ENCODE data around the gene FOXD1. TPM values are rescaled to one million over a fixed set of nuclear protein-coding genes. Genes with fewer than 3 reads are reported as not detected.
A peak's percentile ranks its signal among the peaks of the same experiment; 100 is the strongest.
"Not testable (repeated sequence)": the region's sequence is repeated elsewhere in the genome, so short reads cannot be mapped to it uniquely, and the experiment has no call there.

Gene FOXD1
- total and polyA plus RNA-seq, 7 donors: 0.15 to 0.94 (median 0.32) TPM; not detected in 1

GRCh38 chr5:73469878-73470277, 21.3 kb upstream of the FOXD1 start:
- no peak for TF ChIP-seq CTCF (IDR thresholded peaks at IDR 0.05)
- Histone ChIP-seq H3K4me3 (no peak overlapping the region), H3K27ac (no peak overlapping the region), H3K9me3 (no peaks in the 10 kb centered on the region), H3K4me1 (no peaks in the 10 kb centered on the region), H3K36me3 (ENCODE audit: insufficient read depth in 1 of 2, low read depth in 1 of 2) (no peaks in the 10 kb centered on the region), H3K27me3 (ENCODE audit: insufficient read depth in 3 of 3, low read length in 2 of 3) (peaks cover 0 to 13% (median 0%) of the 10 kb centered on the region in 3 donors)
- DNase-seq (no peak), ATAC-seq (no peak)
- WGBS, 3 donors: 92 to 98% (median 96%) methylated on average over 8 of the region's 8 CpGs
- intact Hi-C loops (cut with DNase I): no loop called here

DNA sequence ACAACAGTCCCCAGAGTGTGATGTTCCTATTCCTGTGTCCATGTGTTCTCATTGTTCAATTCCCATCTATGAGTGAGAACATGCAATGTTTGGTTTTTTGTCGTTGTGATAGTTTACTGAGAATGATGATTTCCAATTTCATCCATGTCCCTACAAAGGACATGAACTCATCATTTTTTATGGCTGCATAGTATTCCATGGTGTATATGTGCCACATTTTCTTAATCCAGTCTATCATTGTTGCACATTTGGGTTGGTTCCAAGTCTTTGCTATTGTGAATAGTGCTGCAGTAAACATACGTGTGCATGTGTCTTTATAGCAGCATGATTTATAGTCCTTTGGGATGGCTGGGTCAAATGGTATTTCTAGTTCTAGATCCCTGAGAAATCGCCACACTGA, 20.1 kb upstream of the FOXD1 start:
- H3K36me3 ChIP-seq (ENCODE audit: insufficient read depth in 1 of 2, low read depth in 1 of 2); DNase-seq; ATAC-seq; H3K27ac ChIP-seq; H3K4me1 ChIP-seq; H3K9me3 ChIP-seq; intact Hi-C loops (cut with DNase I); H3K4me3 ChIP-seq: not testable (repeated sequence)
- 64 to 73% (median 71%) methylated on average over 3 of the region's 3 CpGs for WGBS, 3 donors
- peaks cover 0 to 13% (median 0%) of the 10 kb centered on the region in 3 donors for H3K27me3 ChIP-seq (ENCODE audit: insufficient read depth in 3 of 3, low read length in 2 of 3)

DNA sequence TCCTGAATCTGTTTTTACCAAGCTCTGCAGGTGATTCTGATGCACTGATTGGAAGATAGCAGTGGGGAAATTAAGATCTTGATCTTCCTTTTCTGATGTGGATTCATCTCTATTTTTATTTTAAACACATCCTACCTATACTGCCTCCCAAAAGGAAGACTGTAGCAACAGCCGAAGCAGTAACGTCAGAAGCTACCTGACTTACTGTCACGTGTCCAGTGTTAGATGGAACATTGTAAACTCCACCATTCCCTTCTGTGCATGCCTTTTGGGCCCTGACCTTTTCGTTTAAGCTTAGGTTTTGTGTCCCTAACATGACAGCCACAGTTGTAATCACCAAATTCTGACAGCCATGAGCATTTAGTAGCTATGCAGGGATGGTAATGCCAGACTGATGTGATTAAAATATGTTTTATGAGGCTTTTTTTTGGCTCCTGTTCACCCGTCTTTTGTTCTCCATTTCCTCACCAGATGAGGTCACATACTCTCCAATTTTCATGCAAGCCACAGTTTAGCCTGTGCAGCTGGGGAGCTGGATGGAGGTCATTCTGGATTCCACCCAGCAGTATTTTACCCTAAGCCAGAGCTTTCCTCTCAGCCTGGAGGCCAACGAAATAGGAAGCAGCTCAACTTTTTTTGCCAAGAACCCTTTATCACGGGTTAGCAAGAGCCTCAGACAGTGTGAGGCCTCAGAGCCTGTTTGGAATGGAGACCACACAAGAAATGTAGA, 15.6 kb upstream of the FOXD1 start:
- H3K36me3 ChIP-seq (ENCODE audit: insufficient read depth in 1 of 2, low read depth in 1 of 2): no peaks in the 10 kb centered on the region
- H3K9me3 ChIP-seq: no peaks in the 10 kb centered on the region
- DNase-seq: peak in 1 of 2 donors; percentile 17
- TF ChIP-seq CTCF (IDR thresholded peaks at IDR 0.05): no peak
- intact Hi-C loops (cut with DNase I): no loop called here
- ATAC-seq: peak; percentile 32 to 77 (median 59)
- H3K4me1 ChIP-seq: no peaks in the 10 kb centered on the region
- WGBS, 3 donors: 10 to 12% (median 12%) methylated on average over 7 of the region's 7 CpGs
- peaks cover 0 to 20% (median 2%) of the 10 kb centered on the region in 3 donors for H3K27me3 ChIP-seq (ENCODE audit: insufficient read depth in 3 of 3, low read length in 2 of 3)
- H3K27ac ChIP-seq: no peak overlapping the region
- no peak overlapping the region for H3K4me3 ChIP-seq

- Histone ChIP-seq H3K27me3 (ENCODE audit: insufficient read depth in 3 of 3, low read length in 2 of 3) (peaks cover 0 to 47% (median 3%) of the 10 kb centered on the region in 3 donors), H3K27ac (no peak overlapping the region), H3K36me3 (ENCODE audit: insufficient read depth in 1 of 2, low read depth in 1 of 2) (no peaks in the 10 kb centered on the region), H3K4me1 (no peaks in the 10 kb centered on the region), H3K4me3 (no peak overlapping the region), H3K9me3 (no peaks in the 10 kb centered on the region)
- 79 to 93% (median 86%) methylated on average over 1 of the region's 1 CpG for WGBS, 3 donors
- intact Hi-C loops (cut with DNase I): no loop called here
- DNase-seq: no peak
- TF ChIP-seq CTCF (IDR thresholded peaks at IDR 0.05): no peak
- ATAC-seq: no peak
These were observed 11.6 kb upstream of the FOXD1 start for GRCh38 chr5:73460133-73460532.

GRCh38 chr5:73459366-73459765, 10.8 kb upstream of the FOXD1 start:
- no peak for DNase-seq
- no peak for TF ChIP-seq CTCF (IDR thresholded peaks at IDR 0.05)
- ATAC-seq: no peak
- WGBS, 3 donors: 48 to 84% (median 57%) methylated on average over 1 of the region's 1 CpG
- no peak overlapping the region for H3K4me3 ChIP-seq
- no peaks in the 10 kb centered on the region for H3K4me1 ChIP-seq
- intact Hi-C loops (cut with DNase I): no loop called here
- no peaks in the 10 kb centered on the region for H3K9me3 ChIP-seq
- H3K36me3 ChIP-seq (ENCODE audit: insufficient read depth in 1 of 2, low read depth in 1 of 2): no peaks in the 10 kb centered on the region
- H3K27ac ChIP-seq: no peak overlapping the region
- peaks cover 0 to 48% (median 3%) of the 10 kb centered on the region in 3 donors for H3K27me3 ChIP-seq (ENCODE audit: insufficient read depth in 3 of 3, low read length in 2 of 3)

GRCh38 chr5:73456462-73456861, 7.9 kb upstream of the FOXD1 start:
- H3K9me3 ChIP-seq; H3K4me1 ChIP-seq; DNase-seq; intact Hi-C loops (cut with DNase I); ATAC-seq; H3K27ac ChIP-seq; H3K4me3 ChIP-seq; H3K36me3 ChIP-seq (ENCODE audit: insufficient read depth in 1 of 2, low read depth in 1 of 2): not testable (repeated sequence)
- 81 to 96% (median 92%) methylated on average over 1 of the region's 1 CpG for WGBS, 3 donors
- peaks cover 5 to 76% (median 14%) of the 10 kb centered on the region in 3 donors for H3K27me3 ChIP-seq (ENCODE audit: insufficient read depth in 3 of 3, low read length in 2 of 3)

Measured in psoas muscle (tissue), 8 donors.